HG02970 (cell line): ENCODE data around the gene TP53TG3B.
"Not testable (repeated sequence)": the region's sequence is repeated elsewhere in the genome, so short reads cannot be mapped to it uniquely, and the experiment has no call there.

Source experiments
- ATAC-seq: cut with Tn5 transposase; IDR thresholded peaks from one replicate; pipeline ENCODE4 v1.9.1; 2021; ENCODE audit warnings: mild to moderate bottlenecking, moderate library complexity, moderate number of reproducible peaks; ENCODE audit not compliant: unreplicated experiment, low FRiP score

The TP53TG3B gene

GRCh38 chr16:33360541-33360940, at the start of gene TP53TG3B:
Gene TP53TG3B (plus strand): TSS chr16:33360841. CDS start chr16:33360909, 68 bp downstream.
- not testable (repeated sequence) for ATAC-seq

- ATAC-seq = not testable (repeated sequence)
Observed at GRCh38 chr16:33336226-33337012, 24.2 kb upstream of the TP53TG3B start.

- ATAC-seq = not testable (repeated sequence)
Observed at GRCh38 chr16:33337627-33338542, 22.8 kb upstream of the TP53TG3B start.

GRCh38 chr16:33338543-33338951, 22.1 kb upstream of the TP53TG3B start:
- ATAC-seq = not testable (repeated sequence)

- not testable (repeated sequence) for ATAC-seq
Observed at GRCh38 chr16:33339093-33340061, 21.3 kb upstream of the TP53TG3B start.
